ENCODE measurements around the gene INPP5A.
"Not testable (repeated sequence)": the region's sequence is repeated elsewhere in the genome, so short reads cannot be mapped to it uniquely, and the experiment has no call there.

The INPP5A gene

GRCh38 chr10:132704815-132705064, 167.2 kb downstream of the INPP5A start:
- not testable (repeated sequence) for DNase-seq (ENCODE audit: low read depth in 2 of 2)

- no peak for DNase-seq (ENCODE audit: low read depth in 2 of 2)
Observed at GRCh38 chr10:132705173-132705572, 167.6 kb downstream of the INPP5A start.

- DNase-seq (ENCODE audit: low read depth in 2 of 2) = no peak
Observed at GRCh38 chr10:132705943-132706342, 168.4 kb downstream of the INPP5A start.

GRCh38 chr10:132706701-132707100, 169.1 kb downstream of the INPP5A start:
- no peak for DNase-seq (ENCODE audit: low read depth in 2 of 2)

- DNase-seq (ENCODE audit: low read depth in 2 of 2) = no peak
Observed at GRCh38 chr10:132707121-132707775, 169.7 kb downstream of the INPP5A start.

GRCh38 chr10:132707776-132708171, 170.2 kb downstream of the INPP5A start:
- no peak for DNase-seq (ENCODE audit: low read depth in 2 of 2)

- DNase-seq (ENCODE audit: low read depth in 2 of 2) = no peak
Observed at GRCh38 chr10:132708441-132708840, 170.9 kb downstream of the INPP5A start.

GRCh38 chr10:132708936-132709335, 171.3 kb downstream of the INPP5A start:
- no peak for DNase-seq (ENCODE audit: low read depth in 2 of 2)

GRCh38 chr10:132709471-132709951, 171.9 kb downstream of the INPP5A start:
- no peak for DNase-seq (ENCODE audit: low read depth in 2 of 2)

GRCh38 chr10:132710036-132710686, 172.6 kb downstream of the INPP5A start:
- no peak for DNase-seq (ENCODE audit: low read depth in 2 of 2)

- DNase-seq (ENCODE audit: low read depth in 2 of 2) = no peak
Observed at GRCh38 chr10:132710746-132711612, 173.4 kb downstream of the INPP5A start.

GRCh38 chr10:132711613-132712121, 174.1 kb downstream of the INPP5A start:
- DNase-seq (ENCODE audit: low read depth in 2 of 2) = no peak

GRCh38 chr10:132712291-132712690, 174.7 kb downstream of the INPP5A start:
- no peak for DNase-seq (ENCODE audit: low read depth in 2 of 2)

- no peak for DNase-seq (ENCODE audit: low read depth in 2 of 2)
Observed at GRCh38 chr10:132712743-132713142, 175.2 kb downstream of the INPP5A start.

GRCh38 chr10:132713421-132714095, 176.0 kb downstream of the INPP5A start:
- no peak for DNase-seq (ENCODE audit: low read depth in 2 of 2)

- no peak for DNase-seq (ENCODE audit: low read depth in 2 of 2)
Observed at GRCh38 chr10:132714096-132714985, 176.8 kb downstream of the INPP5A start.

- DNase-seq (ENCODE audit: low read depth in 2 of 2) = no peak
Observed at GRCh38 chr10:132714986-132715775, 177.6 kb downstream of the INPP5A start.

GRCh38 chr10:132715776-132716680, 178.4 kb downstream of the INPP5A start:
- DNase-seq (ENCODE audit: low read depth in 2 of 2) = no peak
